Measurements from ENCODE around the gene ADO.

- no peak for TF ChIP-seq POLR2AphosphoS5 (IDR thresholded peaks at IDR 0.05; ENCODE audit: borderline replicate concordance, low read depth, low read length)
- TF ChIP-seq EZH2 (IDR thresholded peaks at IDR 0.05): no peak
- no peak for TF ChIP-seq FOXP2 (optimal IDR thresholded peaks at IDR 0.05; ENCODE audit: control extremely low read depth, extremely low read length, insufficient read depth)
Measured at GRCh38 chr10:62790571-62790970, 13.9 kb upstream of the ADO start.
